Kidney epithelial cell (primary cell): ENCODE results near the gene TRIP12. TPM values are rescaled to one million over a fixed set of nuclear protein-coding genes. Genes with fewer than 3 reads are reported as not detected.

Experiments
- DNase-seq: peaks from one replicate; pipeline ENCODE4 v3.0.0-alpha.2; 2010; ENCODE audit warnings: low read depth
- H3K27me3 ChIP-seq: 2 replicates; pipeline ENCODE4 v1.6.0; 2011; ENCODE audit warnings: low read length; ENCODE audit not compliant: control insufficient read depth, insufficient read depth
- H3K36me3 ChIP-seq: 2 replicates; pipeline ENCODE4 v1.5.1; 2011; ENCODE audit warnings: low read length; ENCODE audit not compliant: control insufficient read depth, insufficient read depth
- H3K4me3 ChIP-seq: 2 replicates; pipeline ENCODE4 v1.5.1; 2011; ENCODE audit warnings: low read depth, mild to moderate bottlenecking, control low read depth, low read length
- CTCF ChIP-seq: IDR thresholded peaks from 2 replicates; pipeline ENCODE4 v1.5.1; 2011; ENCODE audit warnings: mild to moderate bottlenecking, moderate library complexity, low read length, control low read depth, inconsistent platforms; ENCODE audit not compliant: insufficient read depth, poor library complexity, severe bottlenecking
- total RNA-seq: library from RNA; depleted of rRNA; stranded (reverse); fragments of >200 nt; gene quantifications from 2 replicates; pipeline ENCODE4 v1.2.3, GENCODE V29; 2015

TRIP12 gene
- total RNA-seq, 1 donor from 2014 or later = 109 TPM

- Histone ChIP-seq H3K4me3 (no peak overlapping the region), H3K36me3 (no peaks in the 10 kb centered on the region), H3K27me3 (no peaks in the 10 kb centered on the region)
- no peak for TF ChIP-seq CTCF
- no peak for DNase-seq
These were observed 7.6 kb downstream of the TRIP12 start for GRCh38 chr2:229914171-229914570.

- H3K27me3 ChIP-seq = no peaks in the 10 kb centered on the region
- no peaks in the 10 kb centered on the region for H3K36me3 ChIP-seq
- DNase-seq = no peak
- TF ChIP-seq CTCF = peak; percentile 39
- no peak overlapping the region for H3K4me3 ChIP-seq
These were observed 10.9 kb downstream of the TRIP12 start for GRCh38 chr2:229910832-229911412.

- Histone ChIP-seq H3K27me3 (no peaks in the 10 kb centered on the region), H3K4me3 (no peak overlapping the region), H3K36me3 (no peaks in the 10 kb centered on the region)
- TF ChIP-seq CTCF = no peak
- no peak for DNase-seq
These were observed 11.5 kb downstream of the TRIP12 start for GRCh38 chr2:229910147-229910831.

- no peak for TF ChIP-seq CTCF
- Histone ChIP-seq H3K36me3 (no peaks in the 10 kb centered on the region), H3K27me3 (no peaks in the 10 kb centered on the region), H3K4me3 (no peak overlapping the region)
- DNase-seq = no peak
These were observed 12.7 kb downstream of the TRIP12 start for GRCh38 chr2:229909090-229909489.

- no peak for DNase-seq
- Histone ChIP-seq H3K4me3 (no peak overlapping the region), H3K27me3 (no peaks in the 10 kb centered on the region), H3K36me3 (no peaks in the 10 kb centered on the region)
- no peak for TF ChIP-seq CTCF
These were observed 16.2 kb downstream of the TRIP12 start for GRCh38 chr2:229905601-229906000.

- TF ChIP-seq CTCF = no peak
- no peak overlapping the region for H3K4me3 ChIP-seq
- DNase-seq = no peak
- H3K27me3 ChIP-seq = no peaks in the 10 kb centered on the region
- H3K36me3 ChIP-seq = no peaks in the 10 kb centered on the region
These were observed 18.8 kb downstream of the TRIP12 start for GRCh38 chr2:229903037-229903436.
